Adrenal gland (tissue), 5 donors: Measurements from ENCODE around the gene SRGAP2C.
"Not testable (repeated sequence)": the region's sequence is repeated elsewhere in the genome, so short reads cannot be mapped to it uniquely, and the experiment has no call there.

ENCODE experiments used
- POLR2A ChIP-seq, 2 donors: fragments of 450-650 bp; IDR thresholded peaks; one replicate each; pipeline ENCODE4 v1.6.1; 2017; ENCODE audit warnings: antibody characterized with exemption in 2 of 2, mild to moderate bottlenecking in 2 of 2, moderate library complexity in 1 of 2
- TF ChIP-seq, protein P1 (sequence below), 6 experiments: fragments of 450-650 bp in 4 of 6; fragments of 200-600 bp in 2 of 6; sonication (generic) in 1 of 6; IDR thresholded peaks; 1 replicate in 5 of 6; 2 replicates in 1 of 6; pipeline versions ENCODE4 v1.5.1 to v1.8.0; 2016 to 2021; ENCODE audit warnings: antibody characterized with exemption in 6 of 6, mild to moderate bottlenecking in 2 of 6, moderate library complexity in 1 of 6
- donor health status: DM: no; HTN: no; CAD: no.

DNA sequence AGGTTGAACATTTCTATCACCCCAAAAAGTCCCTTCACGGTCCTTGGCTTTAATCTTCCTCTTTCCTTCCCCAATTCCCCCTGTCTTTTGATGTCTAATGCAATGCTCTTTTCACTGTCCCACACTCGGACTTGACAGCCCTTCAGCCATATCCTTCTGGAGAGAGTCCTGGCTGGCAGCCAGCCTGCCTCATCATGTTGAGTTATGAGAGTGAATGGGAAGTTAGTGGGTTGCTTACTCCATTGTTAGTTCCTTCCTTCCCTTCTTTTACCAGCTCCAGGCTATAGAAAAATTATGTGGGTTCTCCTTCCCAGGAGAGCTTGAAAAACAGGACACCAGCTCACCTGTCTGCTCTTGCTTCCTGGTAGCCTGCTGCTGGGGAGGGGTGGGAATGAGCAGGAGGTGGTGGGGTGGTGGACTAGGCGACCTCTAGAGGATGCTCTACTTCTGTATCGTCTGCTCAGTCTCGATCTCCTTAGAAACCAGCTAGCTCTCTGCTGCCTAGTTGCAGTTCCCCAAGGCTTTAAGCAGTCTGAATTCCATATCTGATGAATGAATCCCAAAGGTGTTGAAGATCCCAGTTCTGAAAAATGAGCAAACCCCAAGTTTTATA, 29.9 kb downstream of the SRGAP2C start:
- TF ChIP-seq, protein P1, sequence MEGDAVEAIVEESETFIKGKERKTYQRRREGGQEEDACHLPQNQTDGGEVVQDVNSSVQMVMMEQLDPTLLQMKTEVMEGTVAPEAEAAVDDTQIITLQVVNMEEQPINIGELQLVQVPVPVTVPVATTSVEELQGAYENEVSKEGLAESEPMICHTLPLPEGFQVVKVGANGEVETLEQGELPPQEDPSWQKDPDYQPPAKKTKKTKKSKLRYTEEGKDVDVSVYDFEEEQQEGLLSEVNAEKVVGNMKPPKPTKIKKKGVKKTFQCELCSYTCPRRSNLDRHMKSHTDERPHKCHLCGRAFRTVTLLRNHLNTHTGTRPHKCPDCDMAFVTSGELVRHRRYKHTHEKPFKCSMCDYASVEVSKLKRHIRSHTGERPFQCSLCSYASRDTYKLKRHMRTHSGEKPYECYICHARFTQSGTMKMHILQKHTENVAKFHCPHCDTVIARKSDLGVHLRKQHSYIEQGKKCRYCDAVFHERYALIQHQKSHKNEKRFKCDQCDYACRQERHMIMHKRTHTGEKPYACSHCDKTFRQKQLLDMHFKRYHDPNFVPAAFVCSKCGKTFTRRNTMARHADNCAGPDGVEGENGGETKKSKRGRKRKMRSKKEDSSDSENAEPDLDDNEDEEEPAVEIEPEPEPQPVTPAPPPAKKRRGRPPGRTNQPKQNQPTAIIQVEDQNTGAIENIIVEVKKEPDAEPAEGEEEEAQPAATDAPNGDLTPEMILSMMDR (IDR thresholded peaks at IDR 0.05) = not testable (repeated sequence)
- not testable (repeated sequence) for TF ChIP-seq POLR2A (IDR thresholded peaks at IDR 0.05)
